ENCODE results near the gene TSFM. TPM values are rescaled to one million over a fixed set of nuclear protein-coding genes. Genes with fewer than 3 reads are reported as not detected.

Gene TSFM
- total and polyA plus RNA-seq, 2 of the 13 experiments (the other 11 are each of a cell fraction or from before 2014, with no cell fraction given) = 29.8 to 68.3 TPM

DNA sequence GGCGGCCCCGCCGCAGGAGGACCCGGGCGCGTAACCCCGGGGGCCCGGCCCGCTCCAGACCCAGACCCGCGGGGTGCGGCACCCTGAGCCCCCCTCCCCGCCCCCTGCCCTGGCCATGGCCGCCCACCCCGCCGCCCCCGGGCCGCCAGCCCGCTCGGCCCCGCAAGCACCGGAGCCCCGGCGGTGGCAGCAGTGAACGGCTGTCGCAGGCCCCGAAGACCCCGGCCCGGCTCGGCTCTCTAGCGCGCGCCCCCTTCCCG, 27.5 kb upstream of the TSFM start (continued):
- TF ChIP-seq, protein P1, sequence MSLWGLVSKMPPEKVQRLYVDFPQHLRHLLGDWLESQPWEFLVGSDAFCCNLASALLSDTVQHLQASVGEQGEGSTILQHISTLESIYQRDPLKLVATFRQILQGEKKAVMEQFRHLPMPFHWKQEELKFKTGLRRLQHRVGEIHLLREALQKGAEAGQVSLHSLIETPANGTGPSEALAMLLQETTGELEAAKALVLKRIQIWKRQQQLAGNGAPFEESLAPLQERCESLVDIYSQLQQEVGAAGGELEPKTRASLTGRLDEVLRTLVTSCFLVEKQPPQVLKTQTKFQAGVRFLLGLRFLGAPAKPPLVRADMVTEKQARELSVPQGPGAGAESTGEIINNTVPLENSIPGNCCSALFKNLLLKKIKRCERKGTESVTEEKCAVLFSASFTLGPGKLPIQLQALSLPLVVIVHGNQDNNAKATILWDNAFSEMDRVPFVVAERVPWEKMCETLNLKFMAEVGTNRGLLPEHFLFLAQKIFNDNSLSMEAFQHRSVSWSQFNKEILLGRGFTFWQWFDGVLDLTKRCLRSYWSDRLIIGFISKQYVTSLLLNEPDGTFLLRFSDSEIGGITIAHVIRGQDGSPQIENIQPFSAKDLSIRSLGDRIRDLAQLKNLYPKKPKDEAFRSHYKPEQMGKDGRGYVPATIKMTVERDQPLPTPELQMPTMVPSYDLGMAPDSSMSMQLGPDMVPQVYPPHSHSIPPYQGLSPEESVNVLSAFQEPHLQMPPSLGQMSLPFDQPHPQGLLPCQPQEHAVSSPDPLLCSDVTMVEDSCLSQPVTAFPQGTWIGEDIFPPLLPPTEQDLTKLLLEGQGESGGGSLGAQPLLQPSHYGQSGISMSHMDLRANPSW (CRISPR knock-in tag; IDR thresholded peaks at IDR 0.05; ENCODE audit: borderline replicate concordance) = no peak

DNA sequence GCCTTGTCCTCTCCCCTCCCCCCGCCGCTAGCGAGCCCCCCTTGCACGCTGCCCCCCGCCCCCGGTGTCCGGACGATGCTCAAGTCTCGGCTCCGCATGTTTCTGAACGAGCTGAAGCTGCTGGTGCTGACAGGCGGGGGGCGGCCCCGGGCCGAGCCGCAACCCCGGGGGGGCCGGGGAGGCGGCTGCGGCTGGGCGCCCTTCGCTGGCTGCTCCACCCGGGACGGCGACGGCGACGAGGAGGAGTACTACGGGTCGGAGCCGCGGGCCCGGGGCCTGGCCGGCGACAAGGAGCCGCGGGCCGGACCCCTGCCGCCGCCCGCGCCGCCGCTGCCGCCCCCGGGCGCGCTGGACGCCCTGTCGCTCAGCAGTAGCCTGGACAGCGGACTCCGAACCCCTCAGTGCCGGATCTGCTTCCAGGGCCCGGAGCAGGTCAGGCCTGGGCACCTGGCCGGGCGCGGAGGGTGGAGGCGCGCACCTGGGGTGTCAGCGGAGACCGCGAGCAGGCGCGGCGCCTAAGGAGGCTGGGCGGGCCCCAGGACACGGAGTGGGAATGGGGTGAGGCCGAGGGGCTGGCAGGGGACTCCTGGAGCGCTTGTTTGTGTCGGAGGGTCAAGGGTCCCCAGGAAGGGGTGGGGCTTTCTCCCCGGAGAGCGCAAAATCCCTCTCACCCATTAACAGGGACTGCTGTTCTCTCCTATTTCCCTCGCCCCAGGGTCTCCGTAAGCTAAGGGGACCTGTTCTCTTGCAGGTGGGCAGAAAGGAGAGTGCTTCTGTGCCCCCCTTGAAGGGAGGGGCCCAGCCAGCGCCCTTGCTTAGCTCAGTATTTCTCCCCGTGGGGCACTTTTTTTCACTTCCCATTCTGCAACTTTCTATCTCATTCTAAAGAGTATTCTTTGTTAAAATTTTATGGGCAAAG, 26.9 kb upstream of the TSFM start:
- Histone ChIP-seq H3K9ac (ENCODE audit: insufficient read depth, low read depth, low read length) (peak overlapping the region; percentile 71), H3K36me3 (replicated peaks in 1 of 2; ENCODE audit: control insufficient read depth in 1 of 2, insufficient read depth in 2 of 2, low read length in 2 of 2) (peaks cover 1 to 3% of the 10 kb centered on the region in 2 experiments; a peak in 2 of 5 replicates), H3K9me3 (ENCODE audit: low read length) (no peaks in the 10 kb centered on the region), H3K79me2 (ENCODE audit: insufficient read depth, low read length) (peaks cover 17% of the 10 kb centered on the region), H3K27me3 (ENCODE audit: control insufficient read depth in 1 of 2, insufficient read depth in 2 of 2, low read length in 2 of 2) (no peaks in the 10 kb centered on the region; a peak in 1 of 5 replicates), H3K4me1 (ENCODE audit: insufficient read depth, low read length) (peaks cover 37% of the 10 kb centered on the region), H4K20me1 (ENCODE audit: insufficient read depth, low read length) (0 out of 2 replicates have a peak, but pooled peaks cover 5% of the 10 kb centered on the region), H3K4me2 (ENCODE audit: low read depth, low read length) (peak overlapping the region; percentile 96), H3K4me3 (replicated peaks in 1 of 3; ENCODE audit: insufficient read depth in 1 of 3, low read depth in 2 of 3, low read length in 3 of 3) (peak overlapping the region; percentile 81 to 82 (median 81)), H3K27ac (ENCODE audit: extremely low read length, insufficient read depth, low read length) (peak overlapping the region; percentile 67), H2AFZ (ENCODE audit: low read length) (peak overlapping the region; percentile 5)
- DNase-seq (ENCODE audit: low spot score) (no peak), ATAC-seq (peak; percentile 50), FAIRE-seq (no peak)
- WGBS (ENCODE audit: low lambda C conversion rate) = 2% methylated on average over 3 of the region's 76 CpGs
- intact Hi-C loops (cut with micrococcal nuclease; ENCODE audit: unreplicated experiment) (no loop called here), in situ Hi-C loops (cut with HindIII; ENCODE audit: extremely low pct_ligation_motif_present, low pct_unique_long_range_greater_than_20kb) (no loop called here)
- CTCF ChIA-PET (ENCODE audit: low intra/inter-chr PET ratio, low total read pairs) = interaction anchor here (1.2 to 1.8 kb wide), 2 partner anchors 9 to 150 kb away, joined by 3 to 9 read pairs; no protein-coding TSS in a partner anchor
- POLR2A ChIA-PET = interaction anchor here (0.7 to 3.0 kb wide), 4 partner anchors 9 to 236 kb away, joined by 3 to 14 read pairs (median 9); partner anchors contain the start of genes CYP27B1, EEF1AKMT3 and METTL1
- no TSS peak for BruUV-seq (replicated peaks)
- TF ChIP-seq HNF4G (IDR thresholded peaks at IDR 0.05; ENCODE audit: borderline replicate concordance, low read depth, low read length) (peak; percentile 30; the same call in 1 of the 2 replicates), HNF4G (CRISPR knock-in tag; IDR thresholded peaks at IDR 0.05; ENCODE audit: borderline replicate concordance, low read depth) (0 out of 2 replicates have a peak, but pooled peaks have one; percentile 20), EZH2 (conservative IDR thresholded peaks at IDR 0.05; ENCODE audit: low read depth, low read length) (no peak), ZNF746 (CRISPR knock-in tag; IDR thresholded peaks at IDR 0.05) (peak; percentile 59; the same call in 1 of the 2 replicates), GABPB1 (CRISPR knock-in tag; IDR thresholded peaks at IDR 0.05) (peak; percentile 79), NR2F1 (CRISPR knock-in tag; IDR thresholded peaks at IDR 0.05) (peak in 1 of 2 experiments; percentile 55; a peak in 1 of 4 replicates)
- TF ChIP-seq, protein P2, sequence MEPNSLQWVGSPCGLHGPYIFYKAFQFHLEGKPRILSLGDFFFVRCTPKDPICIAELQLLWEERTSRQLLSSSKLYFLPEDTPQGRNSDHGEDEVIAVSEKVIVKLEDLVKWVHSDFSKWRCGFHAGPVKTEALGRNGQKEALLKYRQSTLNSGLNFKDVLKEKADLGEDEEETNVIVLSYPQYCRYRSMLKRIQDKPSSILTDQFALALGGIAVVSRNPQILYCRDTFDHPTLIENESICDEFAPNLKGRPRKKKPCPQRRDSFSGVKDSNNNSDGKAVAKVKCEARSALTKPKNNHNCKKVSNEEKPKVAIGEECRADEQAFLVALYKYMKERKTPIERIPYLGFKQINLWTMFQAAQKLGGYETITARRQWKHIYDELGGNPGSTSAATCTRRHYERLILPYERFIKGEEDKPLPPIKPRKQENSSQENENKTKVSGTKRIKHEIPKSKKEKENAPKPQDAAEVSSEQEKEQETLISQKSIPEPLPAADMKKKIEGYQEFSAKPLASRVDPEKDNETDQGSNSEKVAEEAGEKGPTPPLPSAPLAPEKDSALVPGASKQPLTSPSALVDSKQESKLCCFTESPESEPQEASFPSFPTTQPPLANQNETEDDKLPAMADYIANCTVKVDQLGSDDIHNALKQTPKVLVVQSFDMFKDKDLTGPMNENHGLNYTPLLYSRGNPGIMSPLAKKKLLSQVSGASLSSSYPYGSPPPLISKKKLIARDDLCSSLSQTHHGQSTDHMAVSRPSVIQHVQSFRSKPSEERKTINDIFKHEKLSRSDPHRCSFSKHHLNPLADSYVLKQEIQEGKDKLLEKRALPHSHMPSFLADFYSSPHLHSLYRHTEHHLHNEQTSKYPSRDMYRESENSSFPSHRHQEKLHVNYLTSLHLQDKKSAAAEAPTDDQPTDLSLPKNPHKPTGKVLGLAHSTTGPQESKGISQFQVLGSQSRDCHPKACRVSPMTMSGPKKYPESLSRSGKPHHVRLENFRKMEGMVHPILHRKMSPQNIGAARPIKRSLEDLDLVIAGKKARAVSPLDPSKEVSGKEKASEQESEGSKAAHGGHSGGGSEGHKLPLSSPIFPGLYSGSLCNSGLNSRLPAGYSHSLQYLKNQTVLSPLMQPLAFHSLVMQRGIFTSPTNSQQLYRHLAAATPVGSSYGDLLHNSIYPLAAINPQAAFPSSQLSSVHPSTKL (CRISPR knock-in tag; IDR thresholded peaks at IDR 0.05) = peak; percentile 35; the same call in 1 of the 2 replicates
- TF ChIP-seq, protein P3, sequence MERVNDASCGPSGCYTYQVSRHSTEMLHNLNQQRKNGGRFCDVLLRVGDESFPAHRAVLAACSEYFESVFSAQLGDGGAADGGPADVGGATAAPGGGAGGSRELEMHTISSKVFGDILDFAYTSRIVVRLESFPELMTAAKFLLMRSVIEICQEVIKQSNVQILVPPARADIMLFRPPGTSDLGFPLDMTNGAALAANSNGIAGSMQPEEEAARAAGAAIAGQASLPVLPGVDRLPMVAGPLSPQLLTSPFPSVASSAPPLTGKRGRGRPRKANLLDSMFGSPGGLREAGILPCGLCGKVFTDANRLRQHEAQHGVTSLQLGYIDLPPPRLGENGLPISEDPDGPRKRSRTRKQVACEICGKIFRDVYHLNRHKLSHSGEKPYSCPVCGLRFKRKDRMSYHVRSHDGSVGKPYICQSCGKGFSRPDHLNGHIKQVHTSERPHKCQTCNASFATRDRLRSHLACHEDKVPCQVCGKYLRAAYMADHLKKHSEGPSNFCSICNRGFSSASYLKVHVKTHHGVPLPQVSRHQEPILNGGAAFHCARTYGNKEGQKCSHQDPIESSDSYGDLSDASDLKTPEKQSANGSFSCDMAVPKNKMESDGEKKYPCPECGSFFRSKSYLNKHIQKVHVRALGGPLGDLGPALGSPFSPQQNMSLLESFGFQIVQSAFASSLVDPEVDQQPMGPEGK (CRISPR knock-in tag; IDR thresholded peaks at IDR 0.05) = peak; percentile 62; the same call in 1 of the 2 replicates
